ENCODE data around the gene WIF1.

DNA sequence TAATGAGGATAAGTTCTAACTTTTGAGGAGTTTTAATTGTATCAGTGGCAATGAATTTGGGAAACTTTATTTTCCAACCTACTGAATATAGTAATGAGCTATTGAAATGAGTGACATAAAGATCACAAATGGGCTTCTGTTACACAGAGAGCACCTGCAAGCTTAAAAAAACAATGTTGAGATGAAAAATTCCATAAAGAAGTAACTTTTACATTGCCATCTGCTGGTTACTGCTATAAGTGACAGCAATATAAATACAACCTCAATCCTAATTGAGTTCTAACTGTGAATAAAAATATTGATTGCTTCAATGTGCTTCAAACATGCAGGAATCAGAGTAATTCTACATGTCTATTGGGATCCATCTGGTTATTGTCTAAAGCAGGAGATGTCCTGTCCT lies 14.2 kb downstream of the WIF1 start:
- TF ChIP-seq CTCF (IDR thresholded peaks at IDR 0.05), result peak in 4 of 6 experiments; percentile 29 to 67 (median 55)
- TF ChIP-seq POLR2A (IDR thresholded peaks at IDR 0.05), result no peak

Data from Peyer's patch (tissue), 4 donors.